ENCODE results near the gene NPM3. TPM values are rescaled to one million over a fixed set of nuclear protein-coding genes. Genes with fewer than 3 reads are reported as not detected.

NPM3 gene
- total and polyA plus RNA-seq, 2 of the 4 experiments (the other 2 are of a cell fraction): 84.1 to 112 TPM

DNA sequence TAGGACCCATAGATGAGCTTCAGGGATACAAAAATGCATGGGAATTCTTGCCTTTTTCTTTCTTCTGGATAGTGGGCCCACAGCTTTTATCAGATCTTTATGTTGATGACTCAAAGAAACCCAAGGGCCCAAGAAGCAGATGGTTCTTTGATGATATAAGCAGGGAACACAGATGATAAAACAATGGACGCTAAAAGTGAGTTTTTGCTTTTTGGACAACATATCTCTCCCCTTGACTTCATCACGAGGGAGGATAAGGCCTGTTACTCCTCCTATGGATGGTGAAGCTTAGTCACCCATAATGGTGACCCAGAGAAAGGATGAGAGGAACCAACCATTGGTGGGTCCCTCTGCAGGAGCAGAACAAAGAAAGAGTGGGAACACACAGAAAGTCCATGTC is 41.5 kb upstream of the NPM3 start:
- H3K56ac ChIP-seq (ENCODE audit: extremely low read depth, insufficient read depth, low read length): no peak overlapping the region; the same call in 1 of the 2 replicates
- H4K91ac ChIP-seq (ENCODE audit: insufficient read depth, low read depth, low read length): no peak overlapping the region
- in situ Hi-C loops (cut with MboI; ENCODE audit: low sequenced_read_pairs): loop anchor here (25.0 kb wide), 1 partner anchor 887 kb away; no protein-coding TSS in a partner anchor
- no peak for DNase-seq
- no peaks in the 10 kb centered on the region for H3K4me1 ChIP-seq (ENCODE audit: control insufficient read depth, insufficient read depth, low read length)
- no peak for ATAC-seq (ENCODE audit: low read depth)
- no peak overlapping the region for H3K4me2 ChIP-seq (ENCODE audit: low read depth, low read length)
- H3K79me1 ChIP-seq (ENCODE audit: low read depth in 1 of 2, low read length in 2 of 2): peaks cover 0 to 6% of the 10 kb centered on the region in 2 experiments; a peak in 1 of 4 replicates
- no peak overlapping the region for H3K27ac ChIP-seq (ENCODE audit: insufficient read depth, low read length)
- H2BK120ac ChIP-seq (ENCODE audit: low read depth, low read length): no peak overlapping the region
- no peak overlapping the region for H3K4ac ChIP-seq (ENCODE audit: low read depth, low read length)
- H3K9ac ChIP-seq (ENCODE audit: low read depth, low read length): no peak overlapping the region
- no peak overlapping the region for H2AFZ ChIP-seq (replicated peaks; ENCODE audit: low read length, poor library complexity)
- TF ChIP-seq, protein P1, sequence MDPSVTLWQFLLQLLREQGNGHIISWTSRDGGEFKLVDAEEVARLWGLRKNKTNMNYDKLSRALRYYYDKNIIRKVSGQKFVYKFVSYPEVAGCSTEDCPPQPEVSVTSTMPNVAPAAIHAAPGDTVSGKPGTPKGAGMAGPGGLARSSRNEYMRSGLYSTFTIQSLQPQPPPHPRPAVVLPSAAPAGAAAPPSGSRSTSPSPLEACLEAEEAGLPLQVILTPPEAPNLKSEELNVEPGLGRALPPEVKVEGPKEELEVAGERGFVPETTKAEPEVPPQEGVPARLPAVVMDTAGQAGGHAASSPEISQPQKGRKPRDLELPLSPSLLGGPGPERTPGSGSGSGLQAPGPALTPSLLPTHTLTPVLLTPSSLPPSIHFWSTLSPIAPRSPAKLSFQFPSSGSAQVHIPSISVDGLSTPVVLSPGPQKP (IDR thresholded peaks at IDR 0.05; ENCODE audit: borderline replicate concordance, low read depth, low read length): no peak
- TF ChIP-seq RAD21 (IDR thresholded peaks at IDR 0.05; ENCODE audit: low read length) (no peak), USF2 (IDR thresholded peaks at IDR 0.05; ENCODE audit: low read depth, low read length) (no peak), CHD1 (IDR thresholded peaks at IDR 0.05; ENCODE audit: low read depth, low read length) (no peak), FOS (IDR thresholded peaks at IDR 0.05; ENCODE audit: low read depth, low read length) (no peak), CEBPB (IDR thresholded peaks at IDR 0.05; ENCODE audit: low read depth, low read length) (no peak), MAZ (IDR thresholded peaks at IDR 0.05; ENCODE audit: borderline replicate concordance, low read depth, low read length) (no peak), RFX5 (IDR thresholded peaks at IDR 0.05; ENCODE audit: low read depth, low read length) (no peak), SMC3 (IDR thresholded peaks at IDR 0.05; ENCODE audit: low read depth, low read length) (no peak), MAFK (IDR thresholded peaks at IDR 0.05; ENCODE audit: low read depth, low read length) (no peak), MXI1 (IDR thresholded peaks at IDR 0.05; ENCODE audit: borderline replicate concordance, low read depth, low read length) (no peak), BHLHE40 (IDR thresholded peaks at IDR 0.05; ENCODE audit: low read depth, low read length) (no peak), NFE2L2 (IDR thresholded peaks at IDR 0.05; ENCODE audit: low read depth, low read length) (no peak), RCOR1 (IDR thresholded peaks at IDR 0.05; ENCODE audit: insufficient replicate concordance, low read length) (no peak), POLR2A (IDR thresholded peaks at IDR 0.05; ENCODE audit: low read depth, low read length) (no peak)
- TF ChIP-seq, protein P2, sequence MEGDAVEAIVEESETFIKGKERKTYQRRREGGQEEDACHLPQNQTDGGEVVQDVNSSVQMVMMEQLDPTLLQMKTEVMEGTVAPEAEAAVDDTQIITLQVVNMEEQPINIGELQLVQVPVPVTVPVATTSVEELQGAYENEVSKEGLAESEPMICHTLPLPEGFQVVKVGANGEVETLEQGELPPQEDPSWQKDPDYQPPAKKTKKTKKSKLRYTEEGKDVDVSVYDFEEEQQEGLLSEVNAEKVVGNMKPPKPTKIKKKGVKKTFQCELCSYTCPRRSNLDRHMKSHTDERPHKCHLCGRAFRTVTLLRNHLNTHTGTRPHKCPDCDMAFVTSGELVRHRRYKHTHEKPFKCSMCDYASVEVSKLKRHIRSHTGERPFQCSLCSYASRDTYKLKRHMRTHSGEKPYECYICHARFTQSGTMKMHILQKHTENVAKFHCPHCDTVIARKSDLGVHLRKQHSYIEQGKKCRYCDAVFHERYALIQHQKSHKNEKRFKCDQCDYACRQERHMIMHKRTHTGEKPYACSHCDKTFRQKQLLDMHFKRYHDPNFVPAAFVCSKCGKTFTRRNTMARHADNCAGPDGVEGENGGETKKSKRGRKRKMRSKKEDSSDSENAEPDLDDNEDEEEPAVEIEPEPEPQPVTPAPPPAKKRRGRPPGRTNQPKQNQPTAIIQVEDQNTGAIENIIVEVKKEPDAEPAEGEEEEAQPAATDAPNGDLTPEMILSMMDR (conservative IDR thresholded peaks at IDR 0.05; ENCODE audit: low read depth, low read length): no peak
- no peaks in the 10 kb centered on the region for H3K9me3 ChIP-seq (ENCODE audit: control insufficient read depth, insufficient read depth, low read length)
- no peak overlapping the region for H4K5ac ChIP-seq (ENCODE audit: low read depth, low read length)
- WGBS, 2 experiments (ENCODE audit: extremely low coverage in 2 of 2, insufficient read length in 1 of 2): no CpG with 5 or more reads among the region's 2 CpGs
- POLR2A ChIA-PET (ENCODE audit: unreplicated experiment): no interaction called here
- dilution Hi-C loops (cut with HindIII; ENCODE audit: low sequenced_read_pairs, unreplicated experiment): no loop called here
- H3K14ac ChIP-seq (replicated peaks; ENCODE audit: low read depth, low read length): no peak overlapping the region
- H2BK20ac ChIP-seq (ENCODE audit: low read depth, low read length): no peak overlapping the region
- H2AK5ac ChIP-seq (ENCODE audit: low read depth, low read length): no peak overlapping the region
- 0 out of 2 replicates have a peak, but pooled peaks cover 5% of the 10 kb centered on the region for H3K9me1 ChIP-seq (ENCODE audit: insufficient read depth, low read length)
- no TSS peak for BruUV-seq (replicated peaks)
- no peak overlapping the region for H2BK15ac ChIP-seq (ENCODE audit: low read depth, low read length)
- H3K27me3 ChIP-seq (ENCODE audit: control insufficient read depth, insufficient read depth, low read length): no peaks in the 10 kb centered on the region
- intact Hi-C loops (cut with micrococcal nuclease): no loop called here
- H3K18ac ChIP-seq (ENCODE audit: low read depth, low read length): no peak overlapping the region
- H2BK5ac ChIP-seq (ENCODE audit: low read depth, low read length, poor library complexity, severe bottlenecking): no peak overlapping the region
- no peaks in the 10 kb centered on the region; the same call in 1 of the 2 replicates for H3K36me3 ChIP-seq (ENCODE audit: control insufficient read depth, insufficient read depth, low read length)
- H4K8ac ChIP-seq (ENCODE audit: low read depth in 2 of 2, low read length in 2 of 2): no peak overlapping the region
- H3K23ac ChIP-seq (ENCODE audit: low read depth, low read length): no peak overlapping the region
- no peak overlapping the region for H2AK9ac ChIP-seq (replicated peaks; ENCODE audit: low read depth, low read length, poor library complexity)
- CTCF ChIA-PET: no interaction called here
- no peak overlapping the region for H3K4me3 ChIP-seq (ENCODE audit: insufficient read depth, low read depth, low read length)
- no peaks in the 10 kb centered on the region; the same call in 1 of the 2 replicates for H4K20me1 ChIP-seq (ENCODE audit: insufficient read depth, low read length)
